GM18868 (cell line): ENCODE data around the gene PTH2.
"Not testable (repeated sequence)": the region's sequence is repeated elsewhere in the genome, so short reads cannot be mapped to it uniquely, and the experiment has no call there.

Experiments
- ATAC-seq: cut with Tn5 transposase; IDR thresholded peaks from one replicate; pipeline ENCODE4 v1.9.1; 2021; ENCODE audit warnings: mild to moderate bottlenecking, moderate library complexity; ENCODE audit not compliant: unreplicated experiment

PTH2 gene

DNA sequence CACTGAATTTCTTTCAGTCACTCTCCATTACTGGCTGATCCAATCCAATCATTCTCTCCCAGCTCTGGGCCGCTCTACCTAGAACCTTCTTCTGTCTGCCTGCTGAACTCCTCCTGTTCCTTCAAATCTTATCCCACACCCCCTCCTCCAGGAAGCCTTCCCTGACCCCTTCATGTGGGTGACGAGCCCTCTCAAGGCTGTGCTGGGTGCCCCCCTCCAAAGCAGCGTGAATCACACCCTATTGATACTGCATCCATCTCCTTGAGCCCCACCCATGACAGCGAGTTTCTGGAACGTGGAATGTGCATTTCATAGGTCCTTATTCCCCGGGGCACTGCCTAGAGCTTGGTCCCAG, 25.2 kb upstream of the PTH2 start:
- no peak for ATAC-seq

DNA sequence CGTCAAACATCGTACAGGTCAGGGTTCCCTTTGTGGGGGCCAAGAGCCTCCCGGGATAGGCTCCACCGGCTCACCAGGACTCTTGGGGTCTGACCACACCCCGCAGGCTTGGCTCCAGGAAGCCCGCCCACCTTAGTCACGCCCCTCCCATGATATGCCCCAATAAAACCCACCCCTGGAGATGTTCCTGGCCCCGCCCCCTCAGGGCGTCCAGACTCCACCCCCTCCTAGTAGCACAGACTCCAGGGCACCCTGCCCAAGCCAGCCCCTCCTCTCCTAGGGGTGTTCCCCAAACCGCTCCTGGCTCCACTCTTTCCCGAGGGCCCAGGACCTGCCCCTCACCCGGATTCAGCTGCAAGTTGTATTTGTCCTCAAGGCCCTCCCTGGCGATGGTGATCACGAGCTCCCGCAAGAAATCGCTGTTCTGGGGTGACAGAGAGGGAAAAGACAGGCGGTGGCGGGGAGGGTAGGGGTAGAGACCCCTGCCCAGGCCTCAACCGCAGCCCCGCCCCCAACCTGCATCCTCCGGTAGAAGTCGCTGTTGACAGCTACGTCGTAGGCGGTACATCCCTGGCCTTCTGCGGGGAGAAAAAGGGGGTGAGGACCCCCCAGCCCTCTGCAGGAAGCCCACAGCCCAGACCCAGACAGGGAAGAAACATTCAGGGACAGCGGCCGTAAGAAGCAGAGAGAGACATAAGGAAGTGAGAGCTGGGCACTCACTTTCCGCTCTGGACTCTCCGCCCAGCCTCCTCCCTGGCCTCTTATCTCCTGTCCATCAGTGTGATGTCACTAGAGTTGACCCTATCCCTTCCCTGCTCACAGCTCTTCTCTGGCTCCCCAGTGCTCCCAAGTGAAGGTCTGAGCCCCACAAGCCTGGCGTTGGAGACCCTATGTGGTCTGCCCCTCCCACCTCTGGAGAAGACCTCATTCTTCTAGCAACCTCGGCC, 24.5 kb upstream of the PTH2 start:
- ATAC-seq: no peak

GRCh38 chr19:49445997-49446396, 22.8 kb upstream of the PTH2 start:
- ATAC-seq: no peak

DNA sequence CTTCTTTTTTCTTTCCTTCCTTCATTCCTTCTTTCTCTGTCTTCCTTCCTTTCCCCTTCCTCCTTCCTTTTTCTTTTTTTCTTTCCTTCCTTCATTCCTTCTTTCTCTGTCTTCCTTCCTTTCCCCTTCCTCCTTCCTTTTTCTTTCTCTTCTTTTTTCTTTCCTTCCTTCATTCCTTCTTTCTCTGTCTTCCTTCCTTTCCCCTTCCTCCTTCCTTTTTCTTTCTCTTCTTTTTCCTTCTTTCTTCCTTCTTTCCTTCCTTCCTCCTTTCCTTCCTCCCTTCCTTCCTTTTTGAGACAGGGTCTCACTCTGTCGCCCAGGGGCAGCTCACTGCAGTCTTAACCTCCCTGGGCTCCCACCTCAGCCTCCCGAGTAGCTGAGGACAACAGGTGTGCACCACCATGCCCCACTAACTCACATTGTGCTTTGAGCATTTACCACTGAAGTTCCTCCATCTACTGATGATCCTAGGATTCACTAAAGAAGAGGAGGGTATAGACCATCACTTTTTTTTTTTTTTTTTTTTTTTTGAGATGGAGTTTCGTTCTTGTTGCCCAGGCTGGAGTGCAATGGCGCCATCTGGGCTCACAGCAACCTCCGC, 21.0 kb upstream of the PTH2 start:
- ATAC-seq: not testable (repeated sequence)

- peak; percentile 74 for ATAC-seq
Measured at GRCh38 chr19:49443366-49444099, 20.3 kb upstream of the PTH2 start.

DNA sequence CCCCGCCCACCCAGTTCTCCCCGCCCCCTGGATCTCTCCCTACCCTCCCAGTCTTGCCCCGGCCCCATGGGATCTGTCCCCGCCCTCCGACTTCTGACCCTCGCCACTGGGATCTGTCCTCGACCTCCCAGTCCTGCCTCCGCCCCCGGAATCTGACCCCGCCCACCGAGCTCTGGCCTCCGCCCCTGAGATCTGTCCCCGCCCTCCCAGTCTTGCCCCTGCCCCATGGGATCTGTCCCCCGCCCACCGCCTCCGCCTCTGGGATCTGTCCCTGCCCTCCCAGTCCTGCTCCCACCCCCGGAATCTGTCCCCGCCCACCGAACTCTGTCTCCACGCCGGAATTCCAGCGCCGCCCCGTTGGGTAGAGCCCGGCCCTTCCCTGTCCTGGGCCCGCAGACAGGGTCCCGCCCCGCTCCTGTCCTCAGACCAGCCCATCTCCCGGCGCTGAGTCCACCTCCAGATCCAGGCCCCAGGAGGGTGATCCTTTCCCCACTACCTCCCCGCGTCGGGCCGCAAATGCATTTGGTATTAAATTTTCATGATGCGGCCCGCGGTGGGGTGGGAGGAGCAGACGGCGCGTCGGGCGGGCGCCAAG, 19.6 kb upstream of the PTH2 start:
- peak; percentile 7 for ATAC-seq

GRCh38 chr19:49442354-49442753, 19.1 kb upstream of the PTH2 start:
- no peak for ATAC-seq

DNA sequence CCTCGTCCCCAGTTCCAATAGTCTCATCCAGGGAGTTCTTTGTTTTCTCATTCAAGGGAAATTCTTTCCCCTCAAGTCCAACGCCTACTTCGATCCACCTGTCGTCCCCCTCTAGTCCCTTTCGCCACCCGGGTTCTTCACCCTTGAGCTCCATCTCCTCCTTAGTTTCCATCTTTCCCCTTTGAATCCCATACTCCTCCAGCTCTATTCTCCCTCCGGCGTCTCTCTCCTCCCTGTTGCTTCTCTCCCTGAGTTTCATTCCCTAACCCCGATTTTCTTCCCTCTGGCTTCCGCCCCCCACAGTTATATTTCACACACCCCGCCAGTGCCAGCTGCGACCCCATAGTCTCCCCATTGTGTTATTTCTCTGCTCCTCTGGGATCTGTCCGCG, 18.7 kb upstream of the PTH2 start:
- ATAC-seq: no peak

DNA sequence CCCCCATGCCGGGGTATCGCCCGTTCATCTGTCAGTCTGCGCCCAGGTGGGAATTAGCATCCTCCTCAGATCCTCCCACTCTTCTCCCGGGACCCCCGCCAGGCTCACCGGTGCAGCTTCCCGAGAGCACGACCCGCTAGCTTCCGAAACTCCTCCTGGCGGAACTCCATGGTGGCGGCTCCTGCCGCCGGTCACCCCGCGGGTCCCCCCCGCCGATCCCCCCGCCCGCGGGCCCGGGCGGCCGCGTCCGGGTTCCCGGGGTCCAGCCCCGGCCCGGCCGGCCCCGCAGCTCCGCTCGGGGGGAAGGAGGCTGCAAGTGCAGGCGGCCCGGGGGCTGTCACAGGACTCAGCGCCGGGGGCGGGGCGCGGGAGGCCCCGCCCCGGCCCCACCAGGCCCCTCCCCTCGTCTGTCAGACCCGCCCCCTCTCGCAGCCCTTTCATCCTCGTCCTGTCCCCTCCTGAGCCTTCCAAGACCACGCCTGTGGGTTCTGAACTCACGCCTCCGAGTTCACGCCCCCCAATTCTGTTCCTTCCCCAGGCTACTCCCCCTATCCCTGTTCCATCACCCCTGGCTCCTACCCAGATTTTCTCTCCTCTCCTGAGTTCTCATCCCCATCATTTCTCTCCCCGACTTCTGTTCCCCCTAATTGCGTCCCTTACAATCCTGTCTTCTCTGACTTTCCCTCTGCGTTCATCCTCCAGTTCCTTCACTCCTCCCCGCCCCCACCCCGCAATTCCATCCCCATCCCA, 18.1 kb upstream of the PTH2 start, which contains the start of gene SLC17A7:
Gene SLC17A7, minus strand, starts transcription at position 318 of the 750 bp plus-strand sequence. Its CDS starts 148 bp downstream, at position 170.
- no peak for ATAC-seq

DNA sequence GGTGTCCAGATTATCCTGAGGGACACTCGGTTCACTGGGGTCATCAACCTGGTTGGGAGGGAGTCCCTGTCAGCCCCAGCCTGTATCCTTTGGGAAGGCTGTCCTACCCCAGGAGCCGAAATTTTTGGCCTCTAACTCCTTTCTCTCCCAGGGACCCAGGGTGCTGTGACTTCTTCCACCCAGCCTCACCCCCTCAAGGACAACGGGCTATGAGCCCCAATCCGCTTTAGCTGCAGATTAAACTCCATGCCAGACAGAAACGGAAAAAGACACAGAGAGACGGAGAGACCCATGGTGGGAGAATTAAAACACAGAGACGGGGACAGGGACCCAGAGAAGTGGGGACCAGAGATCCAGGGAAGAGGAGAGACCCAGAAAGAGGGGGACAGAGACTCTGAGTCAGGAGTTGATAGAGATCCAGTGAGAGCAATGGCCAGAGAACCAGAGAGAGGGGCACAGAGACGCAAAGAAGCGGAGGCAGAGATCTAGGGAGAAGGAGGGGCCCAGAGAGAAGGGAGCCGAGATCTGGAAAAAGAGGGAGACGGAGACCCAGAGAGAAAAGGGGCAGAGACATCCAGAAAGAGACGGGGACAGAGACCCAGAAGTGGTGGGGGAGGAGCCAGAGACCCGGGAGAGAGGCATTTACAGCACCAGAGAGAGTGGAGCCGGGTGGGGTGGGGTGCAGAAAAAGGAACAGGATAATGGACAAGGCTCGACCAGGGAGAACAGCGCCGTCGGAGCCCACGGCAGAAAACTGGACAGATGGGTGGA, 17.4 kb upstream of the PTH2 start:
- ATAC-seq: no peak

DNA sequence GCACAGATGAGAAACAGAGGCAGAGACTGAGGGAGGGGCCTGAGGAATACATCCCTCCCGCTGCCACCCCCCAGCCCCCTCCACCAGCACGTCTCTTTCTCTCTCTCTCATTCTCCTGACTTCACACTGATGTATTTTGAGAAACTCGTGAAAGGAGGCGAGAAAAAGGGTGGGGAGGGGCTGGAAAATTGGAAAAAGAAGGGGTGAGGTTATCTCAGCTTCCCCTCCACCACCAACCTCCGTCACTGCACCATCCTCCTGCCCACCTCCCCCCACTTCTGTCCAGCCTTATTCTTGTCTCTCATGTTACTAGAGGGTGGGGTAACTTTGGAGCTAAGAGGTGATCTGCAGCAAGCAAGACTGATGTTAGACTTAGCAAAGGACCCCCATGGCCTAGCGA, 16.6 kb upstream of the PTH2 start:
- no peak for ATAC-seq

GRCh38 chr19:49438261-49438660, 15.0 kb upstream of the PTH2 start:
- no peak for ATAC-seq

- ATAC-seq: no peak
Measured at GRCh38 chr19:49437231-49437630, 14.0 kb upstream of the PTH2 start.

DNA sequence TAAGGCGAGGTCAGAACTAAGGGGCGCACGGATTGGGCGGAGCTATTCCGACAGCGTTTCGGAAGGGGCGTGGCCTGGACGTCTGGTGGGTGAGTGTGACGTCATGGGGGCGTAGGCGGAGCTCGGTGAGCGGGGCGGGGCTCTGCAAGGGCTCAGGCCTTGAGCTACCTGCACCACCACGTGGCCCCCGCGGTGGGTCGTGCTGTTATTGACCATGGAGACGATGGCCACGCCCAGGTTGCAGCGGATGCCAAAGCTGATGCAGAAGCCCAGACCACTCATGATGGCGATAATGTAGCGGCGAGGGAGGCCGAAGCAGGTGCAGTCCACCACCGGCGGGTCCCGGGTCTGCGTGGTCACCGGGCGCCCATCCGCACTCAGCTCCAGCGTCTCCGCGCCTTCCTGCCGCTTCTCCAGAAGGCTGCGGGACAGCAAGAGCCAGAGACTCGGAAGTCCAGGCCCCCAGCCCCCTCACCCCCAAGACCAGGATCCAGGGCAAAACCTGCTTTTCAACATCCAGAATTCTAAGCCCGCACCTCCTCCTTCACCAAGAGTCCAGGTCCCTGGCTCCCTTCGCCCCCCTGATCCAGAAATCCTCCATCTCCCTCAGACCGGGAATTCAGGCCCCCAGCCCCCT, 13.3 kb upstream of the PTH2 start:
- ATAC-seq: no peak

DNA sequence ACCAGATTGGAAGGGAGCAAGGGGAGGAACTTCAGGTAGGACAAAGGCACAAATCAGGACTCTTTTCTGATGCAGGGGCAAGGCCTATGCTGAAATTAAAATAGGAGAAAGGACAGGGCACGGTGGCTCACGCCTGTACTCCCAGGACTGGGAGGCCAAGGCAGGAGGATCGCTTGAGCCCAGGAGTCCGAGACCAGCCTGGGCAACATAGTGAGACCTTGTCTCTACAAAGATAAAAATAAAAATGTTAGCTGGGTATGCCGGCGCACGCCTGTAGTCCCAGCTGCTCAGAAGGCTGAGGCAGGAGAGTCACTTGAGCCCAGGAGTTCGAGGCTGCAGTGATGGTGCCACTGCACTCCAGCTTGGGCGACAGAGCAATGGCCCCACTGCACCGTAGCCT, 12.4 kb upstream of the PTH2 start:
- no peak for ATAC-seq

GRCh38 chr19:49434907-49435583, 11.8 kb upstream of the PTH2 start:
- ATAC-seq: no peak

- no peak for ATAC-seq
Measured at GRCh38 chr19:49433240-49433901, 10.1 kb upstream of the PTH2 start.
